NCI-H82 treated with DMSO at 0.1 percent for 48 hours (cell line): ENCODE measurements around the gene DISC1.

Source experiments
- DNase-seq: peaks from one replicate; lab custom pipeline; 2025; ENCODE audit not compliant: unreplicated experiment; lab: John Stamatoyannopoulos, UW

The DISC1 gene

DNA sequence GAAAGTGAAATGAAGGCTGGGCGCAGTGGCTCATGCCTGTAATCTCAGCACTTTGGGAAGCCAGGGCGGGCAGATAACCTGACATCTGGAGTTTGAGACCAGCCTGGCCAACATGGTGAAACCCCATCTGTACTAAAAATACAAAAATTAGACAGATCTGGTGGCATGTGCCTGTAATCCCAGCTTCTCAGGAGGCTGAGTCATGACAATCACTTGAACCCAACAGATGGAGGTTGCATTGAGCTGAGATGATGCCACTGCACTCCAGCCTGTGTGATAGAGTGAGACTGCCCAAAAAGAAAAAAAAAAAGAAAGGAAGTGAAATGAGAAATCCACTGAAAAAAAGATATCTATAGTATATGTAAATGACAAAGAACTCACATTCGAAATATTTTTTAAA is 439.9 kb downstream of the DISC1 start:
- DNase-seq = no peak

DNA sequence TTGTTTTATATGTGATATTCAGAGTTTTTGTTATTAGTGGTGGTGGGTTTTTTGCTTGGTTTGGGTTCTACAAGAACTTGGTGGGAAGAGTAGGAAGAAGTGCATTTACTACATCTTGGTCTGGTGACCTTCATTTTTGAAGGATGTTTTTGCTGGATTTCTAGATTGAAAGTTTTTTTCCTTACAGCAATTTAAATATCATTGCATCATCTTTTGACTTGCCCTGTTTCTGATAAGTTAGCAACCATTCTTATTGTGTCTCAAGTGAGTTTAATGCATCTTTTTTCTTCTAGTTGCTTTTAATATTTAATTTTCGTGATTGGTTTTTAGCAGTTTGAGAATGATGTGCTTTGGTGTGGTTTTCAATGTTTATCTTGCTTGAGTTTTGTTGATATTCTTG is 447.7 kb downstream of the DISC1 start:
- DNase-seq = no peak

- DNase-seq = no peak
Measured at GRCh38 chr1:232077809-232078208, 451.2 kb downstream of the DISC1 start.

DNA sequence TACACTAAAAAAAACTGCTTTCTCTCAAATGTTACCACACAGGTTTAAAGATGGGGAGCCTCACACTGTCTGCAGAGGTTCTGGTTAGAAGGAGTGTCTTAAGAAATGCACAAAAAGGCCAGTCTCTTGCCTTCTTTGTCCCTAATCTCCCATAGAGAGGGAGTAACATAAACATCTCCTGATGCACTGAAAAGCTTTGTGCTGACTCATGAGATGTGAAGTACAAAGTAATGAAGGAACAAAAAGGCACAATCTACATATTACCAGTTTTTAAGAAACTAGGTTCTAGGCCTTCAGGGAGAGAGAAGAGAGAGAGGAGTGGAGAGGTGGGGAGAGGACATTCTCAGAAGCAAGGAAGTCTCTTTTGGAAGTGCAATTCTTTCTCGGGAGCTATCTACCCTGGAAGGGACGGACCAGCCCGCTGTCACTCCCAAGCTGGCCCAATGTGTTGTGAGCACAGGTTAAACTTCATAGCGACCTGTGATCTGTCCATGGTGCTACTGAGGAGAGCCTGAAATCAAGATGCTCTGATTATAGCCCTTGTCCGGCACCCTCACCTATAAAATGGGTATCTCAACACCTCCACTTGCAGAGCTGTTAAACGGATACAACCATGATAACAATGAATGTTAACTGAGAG is 458.1 kb downstream of the DISC1 start:
- DNase-seq = no peak

DNA sequence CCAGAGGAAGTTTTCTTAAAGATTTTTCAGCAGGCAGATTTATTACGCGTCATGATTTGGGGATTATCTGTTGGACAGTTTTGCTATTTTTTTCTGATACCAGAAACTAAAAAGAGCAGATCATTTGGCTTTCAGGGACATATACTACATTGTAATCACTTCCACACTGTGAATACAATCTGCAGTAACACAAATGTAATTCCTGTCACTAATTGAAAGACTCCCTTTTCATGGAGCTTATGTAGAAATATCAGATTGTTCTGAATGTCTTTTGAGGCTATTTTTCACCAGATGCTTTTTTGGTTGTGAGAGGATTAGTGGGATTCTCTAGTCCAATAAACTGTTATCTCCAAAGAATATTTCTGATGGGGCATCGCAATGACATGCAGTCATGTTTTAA is 464.2 kb downstream of the DISC1 start:
- no peak for DNase-seq
